ENCODE results near the gene TRA2A.

TRA2A gene

DNA sequence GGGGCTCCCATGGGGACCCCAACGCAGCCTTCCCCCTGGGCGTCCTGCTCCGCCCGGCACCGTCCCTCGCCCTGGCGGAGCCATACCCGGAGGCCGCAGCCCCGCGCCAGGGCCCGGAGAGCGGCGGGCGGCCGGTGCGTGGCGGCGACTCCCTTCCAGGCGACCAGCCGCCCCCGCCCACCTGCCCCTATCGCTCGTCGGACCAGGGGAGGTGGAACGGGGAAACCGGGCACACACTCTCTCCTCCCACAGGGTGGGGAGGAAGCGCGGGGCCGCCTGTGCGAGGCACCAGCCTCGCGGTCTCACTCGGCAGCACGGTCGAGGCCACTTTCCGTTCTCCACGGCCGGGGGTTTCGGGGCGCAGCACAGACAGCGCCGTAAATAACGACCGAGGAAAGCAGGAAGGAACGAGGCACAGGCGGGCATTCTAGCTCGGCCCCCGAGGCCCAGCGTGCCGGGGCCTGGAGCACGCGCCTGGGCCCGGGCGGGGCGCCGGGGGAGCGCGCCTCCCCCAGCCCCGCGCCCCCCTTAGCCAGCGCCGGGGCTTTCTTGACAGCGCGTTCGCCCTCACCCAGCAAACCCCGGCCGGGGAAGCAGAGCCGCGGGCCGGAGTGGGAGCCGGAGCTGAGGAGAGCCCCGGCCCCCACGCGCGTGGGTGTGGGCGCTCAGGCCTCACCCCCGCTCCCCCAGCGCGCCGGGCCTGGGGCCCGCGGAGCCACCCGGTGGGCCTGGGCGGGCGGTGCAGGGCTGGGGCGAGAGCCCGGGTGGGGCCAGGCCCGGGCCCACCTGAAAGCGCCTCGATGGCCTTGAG is 62.4 kb downstream of the TRA2A start:
- no peak for DNase-seq

DNA sequence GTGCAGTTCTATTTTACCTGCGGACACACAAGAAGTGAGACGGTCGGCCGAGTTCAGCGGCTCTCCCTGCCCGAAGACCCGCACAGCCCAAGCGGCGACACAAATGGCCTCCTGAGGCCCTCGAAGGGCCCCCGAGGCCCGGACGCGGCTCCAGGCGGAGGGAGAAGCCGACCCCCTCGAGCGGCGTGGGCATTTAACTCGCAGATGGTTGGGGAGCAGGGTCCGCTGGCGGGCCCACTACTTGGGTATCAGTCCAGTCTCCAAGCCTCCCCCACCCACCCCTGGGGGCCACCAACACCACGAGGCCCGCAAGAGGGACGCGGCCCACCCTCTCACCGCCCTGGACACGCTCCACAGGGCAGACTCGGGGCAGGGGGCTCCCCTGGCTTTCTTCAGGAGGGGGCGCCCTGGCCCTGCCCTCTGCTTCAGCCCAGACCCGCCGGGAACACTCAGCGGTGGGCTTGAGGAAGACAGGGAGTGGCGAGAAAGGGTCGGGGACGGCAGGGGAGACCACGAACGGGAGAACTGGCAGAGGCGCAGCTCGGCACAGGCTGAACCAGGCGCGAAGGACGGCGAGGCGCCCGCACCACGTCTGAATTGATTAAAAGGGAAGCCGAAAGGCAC is 63.1 kb downstream of the TRA2A start:
- DNase-seq, result no peak

GRCh38 chr7:23467806-23468525 is 63.8 kb downstream of the TRA2A start:
- no peak for DNase-seq

- DNase-seq, result no peak
Observed at GRCh38 chr7:23467291-23467805, 64.4 kb downstream of the TRA2A start.

DNA sequence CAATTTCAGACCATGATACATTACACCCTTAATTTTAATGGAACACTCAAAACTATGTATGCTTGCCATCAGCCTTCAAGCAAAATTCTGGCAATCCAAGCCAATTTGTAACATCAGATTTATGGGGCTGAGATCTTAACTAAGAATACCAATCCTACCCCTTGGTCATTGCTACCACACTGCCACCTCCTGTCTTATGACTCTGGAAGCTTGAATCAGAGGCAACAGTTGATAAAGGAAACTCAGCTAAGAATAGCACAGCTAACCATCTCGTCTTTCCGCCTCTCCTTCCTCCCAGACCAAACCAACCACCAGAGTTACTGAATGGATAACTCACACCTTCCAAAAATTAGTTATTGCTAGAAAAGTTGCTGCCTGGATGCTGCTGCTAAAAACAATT is 68.9 kb downstream of the TRA2A start:
- peak; percentile 30 for DNase-seq

DNA sequence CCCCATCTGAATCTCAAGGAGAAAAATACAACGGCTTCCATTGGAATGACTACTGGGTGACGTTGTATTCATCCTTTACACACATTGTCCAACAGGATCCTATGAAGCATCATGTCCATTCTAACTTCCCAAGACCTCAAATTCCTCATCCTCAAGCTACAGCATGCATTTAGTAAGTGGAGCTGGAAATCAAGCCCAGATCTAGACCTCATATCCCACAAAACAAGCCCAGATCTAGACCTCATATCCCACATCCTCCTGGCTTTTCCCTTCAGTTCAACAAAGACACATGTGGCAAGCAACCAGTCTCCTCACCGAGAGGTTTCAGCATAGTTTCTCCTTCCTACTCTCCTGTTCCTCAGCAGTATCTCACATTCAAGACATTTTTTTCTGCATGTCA is 73.7 kb downstream of the TRA2A start:
- no peak for DNase-seq

- DNase-seq, result no peak
Observed at GRCh38 chr7:23456093-23456492, 75.7 kb downstream of the TRA2A start.

DNA sequence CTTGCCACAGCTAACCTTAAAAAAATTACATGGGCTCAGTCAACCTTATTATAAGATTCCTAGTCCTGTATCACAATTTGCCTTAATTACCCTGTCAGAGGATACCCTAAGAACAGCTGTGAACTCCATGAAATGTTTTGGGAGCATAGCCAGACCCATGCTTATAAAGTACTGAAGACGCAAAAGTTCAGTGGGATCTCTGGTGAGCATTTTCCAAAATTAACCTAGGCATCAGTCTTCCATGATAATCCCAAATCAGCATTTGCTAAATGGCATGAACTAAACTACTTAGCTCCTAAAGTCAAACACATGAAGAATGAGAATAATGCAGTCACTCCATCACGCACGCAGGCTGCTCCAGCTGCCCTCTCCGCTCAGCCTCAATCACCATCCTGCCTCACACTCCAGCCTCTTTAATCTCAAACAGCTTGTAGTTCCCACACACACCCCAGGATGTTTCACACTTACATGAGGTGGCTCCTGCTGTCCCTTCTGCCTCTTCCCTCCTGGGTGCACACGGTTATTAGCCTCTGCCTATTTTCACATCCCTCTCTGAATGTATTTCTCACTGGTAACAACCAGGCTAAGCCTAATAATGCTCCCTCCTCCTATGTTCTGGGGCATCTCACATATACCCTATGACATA is 76.8 kb downstream of the TRA2A start:
- no peak for DNase-seq
